Endothelial cell of umbilical vein (primary cell): Measurements from ENCODE around the gene PDIA5. TPM values are rescaled to one million over a fixed set of nuclear protein-coding genes. Genes with fewer than 3 reads are reported as not detected.

Experiments used
- BruUV-seq: library from RNA; stranded (reverse); fragments of 400-500 nt; replicated peaks from 2 replicates; lab custom pipeline; 2021; lab: Mats Ljungman, UMichigan
- CTCF ChIA-PET: fragments of 300-600, 350-600 bp; sonication (Branson Sonifier 250); formaldehyde crosslinking; loops from one replicate; lab custom pipeline; 2021; ENCODE audit warnings: antibody characterized with exemption, inconsistent platforms; lab: Charles Lee
- POLR2A ChIA-PET: fragments of 300-600, 350-600 bp; sonication (Branson Sonifier 250); formaldehyde crosslinking; loops from one replicate; lab custom pipeline; 2021; ENCODE audit warnings: antibody characterized with exemption, inconsistent platforms; lab: Charles Lee
- DNase-seq: peaks from one replicate; pipeline ENCODE4 v3.0.0-alpha.2; 2011; ENCODE audit warnings: low read depth, low spot score
- FAIRE-seq: peaks from 2 replicates; lab custom pipeline; 2011; peaks lifted over from hg19 to GRCh38; lab: Jason Lieb, UNC
- H2AFZ ChIP-seq: 2 replicates; pipeline ENCODE4 v1.6.0; 2012; ENCODE audit warnings: low read depth, low read length, control low read depth, inconsistent platforms
- H3K27ac ChIP-seq: 2 replicates; pipeline ENCODE4 v1.5.1; 2011; ENCODE audit warnings: low read depth, mild to moderate bottlenecking, control low read depth, low read length, moderate library complexity; ENCODE audit not compliant: insufficient read depth
- H3K27me3 ChIP-seq, 2 experiments: 2 replicates each; pipeline versions ENCODE4 v1.6.0 to v1.6.1; 2011; ENCODE audit warnings: low read length in 2 of 2, mixed read lengths in 1 of 2; ENCODE audit not compliant: control insufficient read depth in 2 of 2, insufficient read depth in 2 of 2
- H3K36me3 ChIP-seq, 2 experiments: 2 replicates in 1 of 2; 3 replicates in 1 of 2; pipeline ENCODE4 v1.5.1; 2011; ENCODE audit warnings: low read length in 2 of 2, mild to moderate bottlenecking in 1 of 2, moderate library complexity in 1 of 2; ENCODE audit not compliant: control insufficient read depth in 2 of 2, insufficient read depth in 2 of 2; ENCODE audit errors: extremely low read depth in 1 of 2
- H3K4me1 ChIP-seq: 3 replicates; pipeline ENCODE4 v1.5.1; 2011; ENCODE audit warnings: mild to moderate bottlenecking, low read length; ENCODE audit not compliant: control insufficient read depth, insufficient read depth; ENCODE audit errors: extremely low read depth
- H3K4me2 ChIP-seq: 2 replicates; pipeline ENCODE4 v1.6.1; 2011; ENCODE audit warnings: low read length, control low read depth, mixed read lengths; ENCODE audit not compliant: insufficient read depth
- H3K4me3 ChIP-seq, 3 experiments: fragments of 200-600 bp in 1 of 3; sonication (generic), shearing (Covaris generic) in 1 of 3; replicated peaks in 1 of 3; 2 replicates each; pipeline ENCODE4 v1.5.1; 2011 to 2016; ENCODE audit warnings: control low read depth in 3 of 3, low read length in 3 of 3, mild to moderate bottlenecking in 2 of 3, inconsistent platforms in 1 of 3, low read depth in 1 of 3, moderate library complexity in 1 of 3; ENCODE audit not compliant: insufficient read depth in 1 of 3
- H3K79me2 ChIP-seq: 2 replicates; pipeline ENCODE4 v1.6.0; 2012; ENCODE audit warnings: low read length, inconsistent platforms; ENCODE audit not compliant: control insufficient read depth, insufficient read depth
- H3K9ac ChIP-seq: replicated peaks from 2 replicates; pipeline ENCODE3; 2011; ENCODE audit warnings: low read length, control low read depth; ENCODE audit not compliant: insufficient read depth; ENCODE audit errors: extremely low read depth
- H3K9me1 ChIP-seq: replicated peaks from 3 replicates; pipeline ENCODE4 v1.6.0; 2011; ENCODE audit warnings: mild to moderate bottlenecking, low read length; ENCODE audit not compliant: control insufficient read depth, insufficient read depth; ENCODE audit errors: extremely low read depth
- H3K9me3 ChIP-seq: replicated peaks from 2 replicates; pipeline ENCODE4 v1.5.1; 2012; ENCODE audit warnings: low read length, inconsistent platforms; ENCODE audit not compliant: control insufficient read depth, insufficient read depth
- H4K20me1 ChIP-seq: replicated peaks from 2 replicates; pipeline ENCODE3; 2011; ENCODE audit warnings: mild to moderate bottlenecking, low read length; ENCODE audit not compliant: control insufficient read depth, insufficient read depth; ENCODE audit errors: extremely low read depth
- EZH2 ChIP-seq: IDR thresholded peaks from 2 replicates; pipeline ENCODE4 v1.6.1; 2012; ENCODE audit warnings: borderline replicate concordance, low read depth, mild to moderate bottlenecking, moderate library complexity, low read length, inconsistent platforms; ENCODE audit not compliant: severe bottlenecking
- FOS ChIP-seq: IDR thresholded peaks from 2 replicates; pipeline ENCODE4 v1.6.1; 2011; ENCODE audit warnings: mild to moderate bottlenecking, low read length, moderate library complexity, borderline replicate concordance; ENCODE audit not compliant: insufficient read depth
- GATA2 ChIP-seq: IDR thresholded peaks from 2 replicates; pipeline ENCODE4 v1.7.0; 2011; ENCODE audit warnings: low read depth, mild to moderate bottlenecking, moderate library complexity, mixed read lengths, low read length; ENCODE audit not compliant: insufficient read length, insufficient read depth
- MYC ChIP-seq: IDR thresholded peaks from one replicate; pipeline ENCODE4 v1.6.1; 2011; ENCODE audit warnings: mild to moderate bottlenecking, low read depth, low read length
- POLR2AphosphoS5 ChIP-seq: IDR thresholded peaks from 2 replicates; pipeline ENCODE4 v1.6.1; 2012; ENCODE audit warnings: low read depth, mild to moderate bottlenecking, control low read depth, low read length, moderate library complexity; ENCODE audit not compliant: insufficient read depth
- dilution Hi-C: fragments of 300-500 bp; cut with MboI; formaldehyde crosslinking; loops from one replicate; pipeline ENCODE4 v1.15.0; 2019; ENCODE audit warnings: low sequenced_read_pairs; ENCODE audit not compliant: extremely low pct_ligation_motif_present
- intact Hi-C: fragments of 100-400 bp; cut with micrococcal nuclease; formaldehyde crosslinking; loops from one replicate; pipeline ENCODE4 v1.10.0; 2022
- polyA plus RNA-seq, 4 experiments: library from polyadenylated mRNA; depleted of rRNA in 3 of 4; stranded (reverse) in 3 of 4; unstranded in 1 of 4; fragments of >200 nt; gene quantifications; 2 replicates each; pipeline versions ENCODE4 v1.2.1 to v1.2.3, GENCODE V29; 2011 to 2012; ENCODE audit warnings: missing spikeins in 1 of 4
- total RNA-seq: library from RNA; stranded (reverse); gene quantifications from 2 replicates; pipeline ENCODE4 v1.2.3, GENCODE V29; 2021
- TF ChIP-seq, protein P1 (sequence below), 2 donors: IDR thresholded peaks; 1 replicate in 1 of 2; 2 replicates in 1 of 2; pipeline ENCODE4 v1.5.1; 2011; ENCODE audit warnings: low read length in 2 of 2, mild to moderate bottlenecking in 2 of 2, moderate library complexity in 2 of 2, control low read depth in 1 of 2, inconsistent platforms in 1 of 2, low read depth in 1 of 2; ENCODE audit not compliant: insufficient read depth in 1 of 2; ENCODE audit errors: extremely low read depth in 1 of 2
- TF ChIP-seq, protein P2 (sequence below): IDR thresholded peaks from 2 replicates; pipeline ENCODE4 v1.6.1; 2011; ENCODE audit not compliant: insufficient read depth, insufficient read length

The PDIA5 gene
- total and polyA plus RNA-seq, 2 donors (not counting 3 experiments of a cell fraction or from before 2014, with no cell fraction given) = 55.7 to 85.6 TPM

DNA sequence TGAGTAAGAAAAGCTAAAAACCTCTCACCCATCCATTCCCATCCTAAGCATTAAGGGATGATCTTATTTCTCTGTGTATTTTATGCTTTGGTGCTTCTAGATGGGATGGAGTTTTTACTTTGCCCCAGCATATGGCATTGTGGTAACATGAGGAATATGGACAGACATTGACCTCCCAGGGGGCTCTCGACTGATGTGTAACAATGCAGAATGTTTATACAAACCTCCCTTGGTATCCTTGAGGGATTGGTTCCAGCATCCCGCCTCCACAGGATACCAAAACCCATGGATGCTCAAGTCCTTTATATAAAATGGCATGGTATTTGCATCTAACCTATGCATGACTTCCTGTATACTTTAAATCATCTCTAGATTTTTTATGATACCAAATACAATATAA lies 21.6 kb downstream of the PDIA5 start:
- dilution Hi-C loops = no loop called here
- no peak overlapping the region for H2AFZ ChIP-seq
- FAIRE-seq = no peak
- no peak overlapping the region for H3K9ac ChIP-seq
- DNase-seq = no peak
- CTCF ChIA-PET = no interaction called here
- TF ChIP-seq POLR2AphosphoS5 = no peak
- TF ChIP-seq, protein P1, sequence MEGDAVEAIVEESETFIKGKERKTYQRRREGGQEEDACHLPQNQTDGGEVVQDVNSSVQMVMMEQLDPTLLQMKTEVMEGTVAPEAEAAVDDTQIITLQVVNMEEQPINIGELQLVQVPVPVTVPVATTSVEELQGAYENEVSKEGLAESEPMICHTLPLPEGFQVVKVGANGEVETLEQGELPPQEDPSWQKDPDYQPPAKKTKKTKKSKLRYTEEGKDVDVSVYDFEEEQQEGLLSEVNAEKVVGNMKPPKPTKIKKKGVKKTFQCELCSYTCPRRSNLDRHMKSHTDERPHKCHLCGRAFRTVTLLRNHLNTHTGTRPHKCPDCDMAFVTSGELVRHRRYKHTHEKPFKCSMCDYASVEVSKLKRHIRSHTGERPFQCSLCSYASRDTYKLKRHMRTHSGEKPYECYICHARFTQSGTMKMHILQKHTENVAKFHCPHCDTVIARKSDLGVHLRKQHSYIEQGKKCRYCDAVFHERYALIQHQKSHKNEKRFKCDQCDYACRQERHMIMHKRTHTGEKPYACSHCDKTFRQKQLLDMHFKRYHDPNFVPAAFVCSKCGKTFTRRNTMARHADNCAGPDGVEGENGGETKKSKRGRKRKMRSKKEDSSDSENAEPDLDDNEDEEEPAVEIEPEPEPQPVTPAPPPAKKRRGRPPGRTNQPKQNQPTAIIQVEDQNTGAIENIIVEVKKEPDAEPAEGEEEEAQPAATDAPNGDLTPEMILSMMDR (IDR thresholded peaks at IDR 0.05; ENCODE audit: extremely low read depth in 1 of 2, insufficient read depth in 1 of 2, low read depth in 1 of 2, low read length in 2 of 2) = no peak
- TF ChIP-seq GATA2 = no peak
- no peak for TF ChIP-seq EZH2
- no peak for TF ChIP-seq FOS
- no peak for TF ChIP-seq MYC
- TF ChIP-seq, protein P2, sequence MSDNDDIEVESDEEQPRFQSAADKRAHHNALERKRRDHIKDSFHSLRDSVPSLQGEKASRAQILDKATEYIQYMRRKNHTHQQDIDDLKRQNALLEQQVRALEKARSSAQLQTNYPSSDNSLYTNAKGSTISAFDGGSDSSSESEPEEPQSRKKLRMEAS = no peak
- no peak overlapping the region for H3K27ac ChIP-seq
- H3K27me3 ChIP-seq = no peaks in the 10 kb centered on the region
- POLR2A ChIA-PET = no interaction called here
- H3K4me1 ChIP-seq = peaks cover 19% of the 10 kb centered on the region
- intact Hi-C loops = loop anchor here (10.0 kb wide), 2 partner anchors 294 to 496 kb away; partner anchors contain the start of genes HACD2, HSPBAP1 and SLC49A4
- H3K4me2 ChIP-seq = no peak overlapping the region
- H3K36me3 ChIP-seq = peaks cover 0 to 18% of the 10 kb centered on the region in 2 experiments
- no peaks in the 10 kb centered on the region for H3K9me3 ChIP-seq
- H3K79me2 ChIP-seq = peaks cover 73% of the 10 kb centered on the region
- H4K20me1 ChIP-seq = no peaks in the 10 kb centered on the region
- no peaks in the 10 kb centered on the region for H3K9me1 ChIP-seq
- H3K4me3 ChIP-seq = no peak overlapping the region
- BruUV-seq = no TSS peak
